PFSK-1 (cell line): ENCODE data around the gene KRTAP3-2.

Experiments used
- FOXP2 ChIP-seq: optimal IDR thresholded peaks from 2 replicates; pipeline ENCODE3; 2011; ENCODE audit warnings: borderline replicate concordance, control low read depth, inconsistent platforms; ENCODE audit not compliant: insufficient read depth; ENCODE audit errors: extremely low read length, extremely low read depth
- POLR2AphosphoS5 ChIP-seq: IDR thresholded peaks from 2 replicates; pipeline ENCODE4 v1.6.1; 2012; ENCODE audit warnings: low read depth, mild to moderate bottlenecking, control low read depth, low read length, moderate library complexity
- SIN3A ChIP-seq: IDR thresholded peaks from 2 replicates; pipeline ENCODE4 v1.6.1; 2012; ENCODE audit warnings: mild to moderate bottlenecking, low read length, moderate library complexity, borderline replicate concordance; ENCODE audit not compliant: insufficient read depth
- TAF1 ChIP-seq: IDR thresholded peaks from 2 replicates; pipeline ENCODE4 v1.6.1; 2012; ENCODE audit warnings: low read length, control low read depth, borderline replicate concordance; ENCODE audit not compliant: insufficient read depth
- TF ChIP-seq, protein P1 (sequence below), 2 experiments: IDR thresholded peaks; 2 replicates each; pipeline versions ENCODE4 v1.6.1 to v1.8.0; 2011 to 2012; ENCODE audit warnings: low read depth in 2 of 2, low read length in 2 of 2, control low read depth in 1 of 2, inconsistent platforms in 1 of 2, mild to moderate bottlenecking in 1 of 2, moderate library complexity in 1 of 2; ENCODE audit not compliant: insufficient read depth in 1 of 2

GRCh38 chr17:40996829-40997228 is 2.9 kb downstream of the KRTAP3-2 start:
- TF ChIP-seq POLR2AphosphoS5 = no peak
- TF ChIP-seq, protein P1, sequence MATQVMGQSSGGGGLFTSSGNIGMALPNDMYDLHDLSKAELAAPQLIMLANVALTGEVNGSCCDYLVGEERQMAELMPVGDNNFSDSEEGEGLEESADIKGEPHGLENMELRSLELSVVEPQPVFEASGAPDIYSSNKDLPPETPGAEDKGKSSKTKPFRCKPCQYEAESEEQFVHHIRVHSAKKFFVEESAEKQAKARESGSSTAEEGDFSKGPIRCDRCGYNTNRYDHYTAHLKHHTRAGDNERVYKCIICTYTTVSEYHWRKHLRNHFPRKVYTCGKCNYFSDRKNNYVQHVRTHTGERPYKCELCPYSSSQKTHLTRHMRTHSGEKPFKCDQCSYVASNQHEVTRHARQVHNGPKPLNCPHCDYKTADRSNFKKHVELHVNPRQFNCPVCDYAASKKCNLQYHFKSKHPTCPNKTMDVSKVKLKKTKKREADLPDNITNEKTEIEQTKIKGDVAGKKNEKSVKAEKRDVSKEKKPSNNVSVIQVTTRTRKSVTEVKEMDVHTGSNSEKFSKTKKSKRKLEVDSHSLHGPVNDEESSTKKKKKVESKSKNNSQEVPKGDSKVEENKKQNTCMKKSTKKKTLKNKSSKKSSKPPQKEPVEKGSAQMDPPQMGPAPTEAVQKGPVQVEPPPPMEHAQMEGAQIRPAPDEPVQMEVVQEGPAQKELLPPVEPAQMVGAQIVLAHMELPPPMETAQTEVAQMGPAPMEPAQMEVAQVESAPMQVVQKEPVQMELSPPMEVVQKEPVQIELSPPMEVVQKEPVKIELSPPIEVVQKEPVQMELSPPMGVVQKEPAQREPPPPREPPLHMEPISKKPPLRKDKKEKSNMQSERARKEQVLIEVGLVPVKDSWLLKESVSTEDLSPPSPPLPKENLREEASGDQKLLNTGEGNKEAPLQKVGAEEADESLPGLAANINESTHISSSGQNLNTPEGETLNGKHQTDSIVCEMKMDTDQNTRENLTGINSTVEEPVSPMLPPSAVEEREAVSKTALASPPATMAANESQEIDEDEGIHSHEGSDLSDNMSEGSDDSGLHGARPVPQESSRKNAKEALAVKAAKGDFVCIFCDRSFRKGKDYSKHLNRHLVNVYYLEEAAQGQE (IDR thresholded peaks at IDR 0.05; ENCODE audit: insufficient read depth in 1 of 2, low read depth in 2 of 2, low read length in 2 of 2) = no peak
- TF ChIP-seq TAF1 = no peak
- no peak for TF ChIP-seq SIN3A
- no peak for TF ChIP-seq FOXP2
